PFSK-1 (cell line): ENCODE data around the gene HSPA8.

Experiments
- FOXP2 ChIP-seq: optimal IDR thresholded peaks from 2 replicates; pipeline ENCODE3; 2011; ENCODE audit warnings: borderline replicate concordance, control low read depth, inconsistent platforms; ENCODE audit not compliant: insufficient read depth; ENCODE audit errors: extremely low read length, extremely low read depth
- POLR2AphosphoS5 ChIP-seq: IDR thresholded peaks from 2 replicates; pipeline ENCODE4 v1.6.1; 2012; ENCODE audit warnings: low read depth, mild to moderate bottlenecking, control low read depth, low read length, moderate library complexity
- SIN3A ChIP-seq: IDR thresholded peaks from 2 replicates; pipeline ENCODE4 v1.6.1; 2012; ENCODE audit warnings: mild to moderate bottlenecking, low read length, moderate library complexity, borderline replicate concordance; ENCODE audit not compliant: insufficient read depth
- TAF1 ChIP-seq: IDR thresholded peaks from 2 replicates; pipeline ENCODE4 v1.6.1; 2012; ENCODE audit warnings: low read length, control low read depth, borderline replicate concordance; ENCODE audit not compliant: insufficient read depth
- TF ChIP-seq, protein P1 (sequence below), 2 experiments: IDR thresholded peaks; 2 replicates each; pipeline versions ENCODE4 v1.6.1 to v1.8.0; 2011 to 2012; ENCODE audit warnings: low read depth in 2 of 2, low read length in 2 of 2, control low read depth in 1 of 2, inconsistent platforms in 1 of 2, mild to moderate bottlenecking in 1 of 2, moderate library complexity in 1 of 2; ENCODE audit not compliant: insufficient read depth in 1 of 2

The HSPA8 gene

DNA sequence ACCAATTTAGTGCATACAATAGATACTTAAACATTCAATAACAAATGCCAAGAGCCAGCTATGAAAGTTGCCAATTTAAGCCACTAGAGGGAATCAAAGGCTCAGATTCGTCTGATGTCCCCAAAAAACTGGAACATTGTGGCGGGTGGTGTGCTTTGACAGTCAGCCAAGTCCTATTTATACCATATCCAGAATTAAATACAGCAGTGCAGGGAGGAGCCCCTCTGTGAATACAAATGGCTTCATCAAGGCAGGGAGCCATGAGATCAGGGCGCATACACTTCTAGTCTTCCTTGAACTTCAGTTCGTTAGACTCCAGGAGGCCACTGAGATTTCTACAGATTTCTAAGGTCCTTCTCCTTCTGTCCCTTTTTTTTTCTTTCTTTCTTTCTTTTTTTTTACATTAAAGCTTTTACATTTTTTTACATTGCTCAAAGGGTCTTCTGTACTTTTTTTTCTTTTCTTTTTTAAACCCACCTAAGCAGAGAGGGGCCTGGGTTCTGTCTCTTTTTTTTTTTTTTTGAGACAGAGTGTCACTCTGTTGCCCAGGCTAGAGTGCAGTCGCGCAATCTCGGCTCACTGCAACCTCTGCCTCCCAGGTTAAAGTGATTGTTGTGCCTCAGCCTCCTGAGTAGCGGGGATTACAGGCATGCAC lies 41.5 kb upstream of the HSPA8 start:
- TF ChIP-seq, protein P1, sequence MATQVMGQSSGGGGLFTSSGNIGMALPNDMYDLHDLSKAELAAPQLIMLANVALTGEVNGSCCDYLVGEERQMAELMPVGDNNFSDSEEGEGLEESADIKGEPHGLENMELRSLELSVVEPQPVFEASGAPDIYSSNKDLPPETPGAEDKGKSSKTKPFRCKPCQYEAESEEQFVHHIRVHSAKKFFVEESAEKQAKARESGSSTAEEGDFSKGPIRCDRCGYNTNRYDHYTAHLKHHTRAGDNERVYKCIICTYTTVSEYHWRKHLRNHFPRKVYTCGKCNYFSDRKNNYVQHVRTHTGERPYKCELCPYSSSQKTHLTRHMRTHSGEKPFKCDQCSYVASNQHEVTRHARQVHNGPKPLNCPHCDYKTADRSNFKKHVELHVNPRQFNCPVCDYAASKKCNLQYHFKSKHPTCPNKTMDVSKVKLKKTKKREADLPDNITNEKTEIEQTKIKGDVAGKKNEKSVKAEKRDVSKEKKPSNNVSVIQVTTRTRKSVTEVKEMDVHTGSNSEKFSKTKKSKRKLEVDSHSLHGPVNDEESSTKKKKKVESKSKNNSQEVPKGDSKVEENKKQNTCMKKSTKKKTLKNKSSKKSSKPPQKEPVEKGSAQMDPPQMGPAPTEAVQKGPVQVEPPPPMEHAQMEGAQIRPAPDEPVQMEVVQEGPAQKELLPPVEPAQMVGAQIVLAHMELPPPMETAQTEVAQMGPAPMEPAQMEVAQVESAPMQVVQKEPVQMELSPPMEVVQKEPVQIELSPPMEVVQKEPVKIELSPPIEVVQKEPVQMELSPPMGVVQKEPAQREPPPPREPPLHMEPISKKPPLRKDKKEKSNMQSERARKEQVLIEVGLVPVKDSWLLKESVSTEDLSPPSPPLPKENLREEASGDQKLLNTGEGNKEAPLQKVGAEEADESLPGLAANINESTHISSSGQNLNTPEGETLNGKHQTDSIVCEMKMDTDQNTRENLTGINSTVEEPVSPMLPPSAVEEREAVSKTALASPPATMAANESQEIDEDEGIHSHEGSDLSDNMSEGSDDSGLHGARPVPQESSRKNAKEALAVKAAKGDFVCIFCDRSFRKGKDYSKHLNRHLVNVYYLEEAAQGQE (IDR thresholded peaks at IDR 0.05; ENCODE audit: insufficient read depth in 1 of 2, low read depth in 2 of 2, low read length in 2 of 2) = no peak
- no peak for TF ChIP-seq POLR2AphosphoS5

DNA sequence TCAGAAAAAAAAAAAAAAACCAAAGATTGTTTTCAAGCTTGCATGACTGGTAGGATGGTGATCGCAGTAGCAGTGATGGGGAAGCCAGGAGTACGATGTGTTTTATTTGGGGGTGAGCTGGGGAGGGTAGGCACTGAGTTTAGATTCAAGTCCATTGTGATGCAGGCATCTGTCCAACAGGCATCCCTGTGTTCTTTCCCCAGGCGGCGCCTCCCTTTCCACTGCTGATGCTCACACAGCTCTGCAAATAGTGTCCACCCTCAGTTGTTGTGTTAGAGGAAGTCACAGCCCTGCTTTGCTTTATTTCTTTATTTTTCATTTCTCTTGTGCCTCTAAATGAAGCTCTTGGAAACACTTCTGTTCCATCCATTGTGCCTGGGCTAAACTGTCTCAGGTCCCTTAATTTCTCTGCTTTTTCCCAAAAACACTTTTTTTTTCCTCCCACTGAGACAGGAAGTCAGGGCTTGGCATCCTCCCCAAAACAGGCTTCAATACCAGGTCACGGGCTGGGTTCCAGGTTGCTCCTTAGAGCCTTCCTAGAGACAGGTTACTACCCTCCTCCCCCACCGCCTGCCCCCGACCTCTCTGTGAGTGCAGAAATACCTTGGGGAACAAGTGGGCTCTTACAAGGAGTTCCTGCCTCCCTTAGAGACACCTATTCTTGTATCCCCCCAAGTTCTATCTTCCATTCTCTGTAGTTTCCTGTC lies 38.6 kb upstream of the HSPA8 start:
- TF ChIP-seq TAF1 (no peak), FOXP2 (no peak), POLR2AphosphoS5 (no peak), SIN3A (no peak)
- TF ChIP-seq, protein P1 (IDR thresholded peaks at IDR 0.05; ENCODE audit: insufficient read depth in 1 of 2, low read depth in 2 of 2, low read length in 2 of 2) = 0 out of 4 replicates have a peak, but pooled peaks of 1 of the 2 experiments have one; percentile 29

DNA sequence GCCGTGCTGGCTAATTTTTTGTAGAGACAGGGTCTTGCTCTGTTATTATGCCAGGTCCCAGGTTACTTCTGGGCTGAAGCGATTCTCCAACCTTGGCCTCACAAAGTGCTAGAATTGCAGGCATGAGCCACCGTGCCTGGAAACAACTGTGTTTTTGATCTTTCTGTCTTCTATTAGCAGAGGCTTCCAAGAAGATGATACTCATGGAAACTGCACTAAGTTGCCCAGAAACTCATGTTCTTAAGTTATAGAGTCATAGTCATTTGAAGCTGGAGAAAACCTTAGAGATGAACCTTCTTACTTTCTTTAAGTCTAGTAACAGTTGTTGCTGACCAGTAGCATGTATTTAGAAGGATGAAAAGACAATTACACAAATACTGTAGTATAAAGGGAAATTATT lies 37.1 kb upstream of the HSPA8 start:
- TF ChIP-seq TAF1 (no peak), POLR2AphosphoS5 (no peak), FOXP2 (no peak), SIN3A (no peak)
- TF ChIP-seq, protein P1 (IDR thresholded peaks at IDR 0.05; ENCODE audit: insufficient read depth in 1 of 2, low read depth in 2 of 2, low read length in 2 of 2) = no peak

DNA sequence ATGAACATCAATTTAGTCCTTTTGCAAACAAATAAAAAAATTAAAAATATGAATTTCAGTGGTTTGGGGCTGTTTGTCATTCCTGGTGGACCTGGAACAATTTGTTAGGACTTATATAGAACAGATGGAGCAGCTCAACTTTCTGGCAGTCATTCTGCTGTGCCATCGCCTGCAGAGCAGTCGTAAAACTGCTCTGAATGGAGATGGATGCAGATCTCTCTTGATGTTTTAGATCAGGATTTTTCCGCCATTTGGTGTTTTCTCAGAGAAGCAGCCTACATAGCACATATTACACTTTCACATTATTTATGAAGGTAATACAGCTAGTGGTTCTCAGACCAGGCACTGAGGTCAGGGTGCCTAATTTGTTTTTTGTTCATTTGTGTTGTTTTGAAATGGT lies 31.8 kb upstream of the HSPA8 start:
- no peak for TF ChIP-seq TAF1

DNA sequence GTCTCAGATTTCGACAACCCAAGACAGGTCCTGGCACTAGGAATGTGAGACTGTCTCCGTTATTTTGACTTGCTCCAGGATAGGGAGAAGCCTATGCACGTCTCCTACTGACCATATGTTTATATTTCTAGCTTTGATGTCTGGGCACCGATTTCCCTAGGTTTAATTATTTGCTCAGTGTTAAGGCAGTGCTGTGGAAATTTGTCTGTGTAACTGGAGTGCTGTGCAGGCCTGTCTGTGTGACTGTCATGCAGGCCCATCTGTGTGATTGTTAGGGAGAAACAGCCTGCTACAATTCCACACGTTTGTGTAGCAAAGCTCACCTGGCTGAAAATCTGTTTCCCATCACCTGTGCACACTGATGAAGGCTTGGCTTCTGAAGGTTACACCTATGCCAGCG lies 29.6 kb upstream of the HSPA8 start:
- TF ChIP-seq, protein P1 (IDR thresholded peaks at IDR 0.05; ENCODE audit: insufficient read depth in 1 of 2, low read depth in 2 of 2, low read length in 2 of 2) = no peak
- TF ChIP-seq TAF1 (no peak), SIN3A (no peak), FOXP2 (no peak), POLR2AphosphoS5 (no peak)
